H1 (cell line): ENCODE data around the gene ELMO1. TPM values are rescaled to one million over a fixed set of nuclear protein-coding genes. Genes with fewer than 3 reads are reported as not detected.

Source experiments
- CTCF ChIA-PET: fragments of 300-600 bp; sonication (Branson Sonifier 250); formaldehyde crosslinking; loops from one replicate; lab custom pipeline; 2021; ENCODE audit not compliant: partially characterized antibody; lab: Charles Lee
- POLR2A ChIA-PET: fragments of 300-600 bp; sonication (Branson Sonifier 250); formaldehyde crosslinking; loops from one replicate; lab custom pipeline; 2021; ENCODE audit warnings: inconsistent platforms; ENCODE audit not compliant: partially characterized antibody; lab: Charles Lee
- DNase-seq, 2 experiments: peaks; one replicate each; pipeline versions ENCODE4 v3.0.0 to v3.0.0-alpha.2; 2010 to 2022; ENCODE audit warnings: low spot score in 2 of 2, low read depth in 1 of 2, mixed read lengths in 1 of 2
- FAIRE-seq: peaks from 2 replicates; lab custom pipeline; 2011; peaks lifted over from hg19 to GRCh38; lab: Jason Lieb, UNC
- H2AFZ ChIP-seq: 2 replicates; pipeline ENCODE4 v1.8.1; 2012; ENCODE audit warnings: low read length, inconsistent platforms
- H2AK5ac ChIP-seq: 2 replicates; pipeline ENCODE4 v1.6.1; 2013; ENCODE audit warnings: low read depth, low read length
- H2BK120ac ChIP-seq: replicated peaks from 2 replicates; pipeline ENCODE3; 2013; ENCODE audit warnings: low read depth, low read length, inconsistent platforms
- H2BK12ac ChIP-seq: 2 replicates; pipeline ENCODE4 v1.6.1; 2013; ENCODE audit warnings: low read depth, low read length
- H2BK15ac ChIP-seq: 2 replicates; pipeline ENCODE4 v1.6.1; 2013; ENCODE audit warnings: low read length
- H2BK20ac ChIP-seq: 2 replicates; pipeline ENCODE4 v1.6.1; 2013; ENCODE audit warnings: low read length
- H2BK5ac ChIP-seq: 2 replicates; pipeline ENCODE4 v1.6.1; 2013; ENCODE audit warnings: low read depth, low read length
- H3K14ac ChIP-seq: 2 replicates; pipeline ENCODE4 v1.6.1; 2013; ENCODE audit warnings: inconsistent platforms; ENCODE audit not compliant: insufficient read length
- H3K18ac ChIP-seq: 2 replicates; pipeline ENCODE4 v1.6.1; 2013; ENCODE audit warnings: low read length; ENCODE audit errors: extremely low read depth
- H3K23ac ChIP-seq: 2 replicates; pipeline ENCODE4 v1.6.1; 2013; ENCODE audit warnings: inconsistent platforms; ENCODE audit not compliant: insufficient read length
- H3K23me2 ChIP-seq: 2 replicates; pipeline ENCODE4 v1.6.1; 2013; ENCODE audit warnings: low read depth, low read length
- H3K27ac ChIP-seq: 2 replicates; pipeline ENCODE4 v1.6.1; 2011; ENCODE audit warnings: low read depth, low read length, inconsistent platforms
- H3K27me3 ChIP-seq, 4 experiments: replicated peaks in 1 of 4; 1 replicate in 1 of 4; 2 replicates in 3 of 4; pipeline versions ENCODE4 v1.6.1 to v1.8.1; 2011 to 2013; ENCODE audit warnings: low read length in 3 of 4, mild to moderate bottlenecking in 3 of 4, inconsistent platforms in 2 of 4, mixed read lengths in 2 of 4, moderate library complexity in 1 of 4; ENCODE audit not compliant: control insufficient read depth in 3 of 4, insufficient read depth in 3 of 4; ENCODE audit errors: extremely low read depth in 1 of 4
- H3K36me3 ChIP-seq, 4 experiments: 2 replicates each; pipeline versions ENCODE4 v1.6.1 to v1.8.1; 2011 to 2013; ENCODE audit warnings: mild to moderate bottlenecking in 4 of 4, low read length in 3 of 4, moderate library complexity in 2 of 4, control low read depth in 1 of 4, inconsistent platforms in 1 of 4; ENCODE audit not compliant: insufficient read depth in 4 of 4, control insufficient read depth in 2 of 4
- H3K4ac ChIP-seq: replicated peaks from 2 replicates; pipeline ENCODE3; 2013; ENCODE audit warnings: low read length, low read depth, mixed read lengths, inconsistent platforms; ENCODE audit not compliant: insufficient read length
- H3K4me1 ChIP-seq, 4 experiments: replicated peaks in 1 of 4; 1 replicate in 1 of 4; 2 replicates in 3 of 4; pipeline versions ENCODE4 v1.6.1 to v1.8.1; 2011 to 2013; ENCODE audit warnings: low read length in 3 of 4, inconsistent platforms in 2 of 4, mixed read lengths in 1 of 4; ENCODE audit not compliant: insufficient read depth in 4 of 4, control insufficient read depth in 3 of 4
- H3K4me2 ChIP-seq, 2 experiments: 2 replicates each; pipeline versions ENCODE4 v1.6.1 to v1.8.1; 2011 to 2013; ENCODE audit warnings: low read depth in 2 of 2, low read length in 2 of 2, control low read depth in 1 of 2, inconsistent platforms in 1 of 2, mild to moderate bottlenecking in 1 of 2; ENCODE audit not compliant: insufficient read depth in 1 of 2
- H3K4me3 ChIP-seq, 4 experiments: fragments of 200-600, 300-600 bp in 1 of 4; sonication (generic), shearing (Covaris generic), sonication (Bioruptor Twin) in 1 of 4; 2 replicates each; pipeline versions ENCODE4 v1.5.1 to v1.8.1; 2011 to 2016; ENCODE audit warnings: low read length in 4 of 4, low read depth in 3 of 4, control low read depth in 2 of 4, inconsistent platforms in 2 of 4, mild to moderate bottlenecking in 2 of 4, mixed read lengths in 1 of 4, moderate library complexity in 1 of 4; ENCODE audit not compliant: insufficient read depth in 2 of 4; ENCODE audit errors: extremely low read depth in 1 of 4
- H3K56ac ChIP-seq: replicated peaks from 2 replicates; pipeline ENCODE3; 2013; ENCODE audit warnings: low read depth, mild to moderate bottlenecking, mixed read lengths, low read length, inconsistent platforms; ENCODE audit not compliant: insufficient read length
- H3K79me1 ChIP-seq: 2 replicates; pipeline ENCODE4 v1.6.1; 2013; ENCODE audit warnings: low read depth, low read length, control low read depth
- H3K79me2 ChIP-seq, 2 experiments: 2 replicates each; pipeline versions ENCODE4 v1.6.1 to v1.8.1; 2012 to 2013; ENCODE audit warnings: low read length in 2 of 2, mild to moderate bottlenecking in 2 of 2, inconsistent platforms in 1 of 2; ENCODE audit not compliant: insufficient read depth in 2 of 2, control insufficient read depth in 1 of 2
- H3K9ac ChIP-seq, 4 experiments: replicated peaks in 1 of 4; 1 replicate in 1 of 4; 2 replicates in 3 of 4; pipeline versions ENCODE4 v1.6.1 to v1.8.1; 2011 to 2013; ENCODE audit warnings: low read depth in 3 of 4, low read length in 3 of 4, control low read depth in 2 of 4, mild to moderate bottlenecking in 2 of 4, moderate library complexity in 2 of 4, inconsistent platforms in 1 of 4; ENCODE audit errors: extremely low read depth in 1 of 4
- H3K9me3 ChIP-seq, 2 experiments: 2 replicates each; pipeline versions ENCODE4 v1.6.1 to v1.8.1; 2012 to 2013; ENCODE audit warnings: mild to moderate bottlenecking in 2 of 2, moderate library complexity in 2 of 2, control low read depth in 1 of 2, inconsistent platforms in 1 of 2, low read depth in 1 of 2, low read length in 1 of 2, mixed read lengths in 1 of 2; ENCODE audit not compliant: insufficient read depth in 2 of 2
- H4K20me1 ChIP-seq, 2 experiments: replicated peaks in 1 of 2; 2 replicates each; pipeline versions ENCODE3 to v1.8.1; 2011 to 2013; ENCODE audit warnings: inconsistent platforms in 2 of 2, low read length in 2 of 2, mild to moderate bottlenecking in 1 of 2; ENCODE audit not compliant: insufficient read depth in 2 of 2, control insufficient read depth in 1 of 2
- H4K5ac ChIP-seq: 2 replicates; pipeline ENCODE4 v1.6.1; 2013; ENCODE audit warnings: low read length, low read depth, mixed read lengths, inconsistent platforms; ENCODE audit not compliant: insufficient read length
- H4K8ac ChIP-seq: 2 replicates; pipeline ENCODE4 v1.8.0; 2013; ENCODE audit warnings: mild to moderate bottlenecking, moderate library complexity, low read length, inconsistent platforms; ENCODE audit not compliant: insufficient read depth; ENCODE audit errors: extremely low read depth
- H4K91ac ChIP-seq: replicated peaks from 2 replicates; pipeline ENCODE3; 2013; ENCODE audit warnings: low read length, mixed read lengths, inconsistent platforms; ENCODE audit not compliant: insufficient read length
- ASH2L ChIP-seq: fragments of 200-600, 300-600 bp; sonication (generic); IDR thresholded peaks from one replicate; pipeline ENCODE4 v1.7.1; 2017; ENCODE audit warnings: low read length
- BRCA1 ChIP-seq: IDR thresholded peaks from 2 replicates; pipeline ENCODE4 v1.6.1; 2012; ENCODE audit warnings: low read depth, low read length, improper control_type of control experiment
- CTBP2 ChIP-seq: IDR thresholded peaks from 2 replicates; pipeline ENCODE4 v1.7.0; 2011; ENCODE audit warnings: borderline replicate concordance, mild to moderate bottlenecking, moderate library complexity, mixed read lengths, low read length; ENCODE audit not compliant: insufficient read depth, insufficient read length
- EP300 ChIP-seq, 2 experiments: IDR thresholded peaks; 1 replicate in 1 of 2; 2 replicates in 1 of 2; pipeline ENCODE4 v1.6.1; 2011 to 2012; ENCODE audit warnings: low read depth in 2 of 2, low read length in 2 of 2, mild to moderate bottlenecking in 2 of 2, borderline replicate concordance in 1 of 2, inconsistent platforms in 1 of 2, moderate library complexity in 1 of 2
- HDAC2 ChIP-seq, 2 experiments: fragments of 300-600 bp in 1 of 2; sonication (generic) in 1 of 2; IDR thresholded peaks; 2 replicates each; pipeline ENCODE4 v1.6.1; 2011 to 2012; ENCODE audit warnings: low read depth in 2 of 2, low read length in 2 of 2, mild to moderate bottlenecking in 2 of 2, moderate library complexity in 2 of 2, borderline replicate concordance in 1 of 2, inconsistent platforms in 1 of 2
- MAX ChIP-seq: IDR thresholded peaks from 2 replicates; pipeline ENCODE4 v1.6.1; 2012; ENCODE audit warnings: inconsistent platforms
- RAD21 ChIP-seq, 2 experiments: IDR thresholded peaks in 1 of 2; conservative IDR thresholded peaks in 1 of 2; 2 replicates each; pipeline ENCODE4 v1.6.1; 2011; ENCODE audit warnings: low read depth in 2 of 2, low read length in 2 of 2, improper control_type of control experiment in 1 of 2, inconsistent platforms in 1 of 2, mild to moderate bottlenecking in 1 of 2, moderate library complexity in 1 of 2
- RFX5 ChIP-seq: IDR thresholded peaks from 2 replicates; pipeline ENCODE4 v1.6.1; 2011; ENCODE audit warnings: low read depth, low read length, improper control_type of control experiment, borderline replicate concordance
- SIN3A ChIP-seq, 2 experiments: IDR thresholded peaks in 1 of 2; conservative IDR thresholded peaks in 1 of 2; 2 replicates each; pipeline ENCODE4 v1.6.1; 2011 to 2012; ENCODE audit warnings: low read length in 2 of 2, improper control_type of control experiment in 1 of 2, low read depth in 1 of 2, mild to moderate bottlenecking in 1 of 2
- TCF12 ChIP-seq: IDR thresholded peaks from 2 replicates; pipeline ENCODE4 v1.6.1; 2011; ENCODE audit warnings: low read depth, mild to moderate bottlenecking, low read length
- USF2 ChIP-seq: IDR thresholded peaks from 2 replicates; pipeline ENCODE4 v1.6.1; 2011; ENCODE audit warnings: low read length, improper control_type of control experiment
- YY1 ChIP-seq: IDR thresholded peaks from 2 replicates; pipeline ENCODE4 v1.6.1; 2011; ENCODE audit warnings: low read depth, mild to moderate bottlenecking, low read length
- WGBS, 2 experiments: shearing (Covaris generic) in 1 of 2; methylation state at CpG; one replicate each; pipeline versions ENCODE4 v1.1.6 to v1.1.7; 2013 to 2015; ENCODE audit warnings: low lambda C conversion rate in 2 of 2, mixed read lengths in 2 of 2, inconsistent platforms in 1 of 2, low coverage in 1 of 2, missing lambda C conversion rate in 1 of 2; ENCODE audit not compliant: insufficient replicate concordance in 2 of 2, insufficient coverage in 1 of 2, insufficient read length in 1 of 2; ENCODE audit errors: extremely low coverage in 1 of 2, missing lambda C conversion rate in 1 of 2; 5-methylcytosine and 5-hydroxymethylcytosine counted together
- polyA plus RNA-seq, 7 experiments: library from polyadenylated mRNA; depleted of rRNA in 3 of 7; stranded (reverse) in 5 of 7; unstranded in 2 of 7; fragments of >200 nt in 5 of 7; fragments of 200-250 nt in 2 of 7; gene quantifications; 1 replicate in 5 of 7; 2 replicates in 1 of 7; 4 replicates in 1 of 7; pipeline versions ENCODE4 v1.2.1 to v1.2.3, GENCODE V29; 2011 to 2013; ENCODE audit warnings: missing spikeins in 2 of 7, mixed read lengths in 2 of 7
- total RNA-seq: library from RNA; stranded (reverse); fragmentation: NEBNext Ultra II Directional; extraction: Animal tissue kit (Norgen Biotek cat#: 25700); gene quantifications from 2 replicates; pipeline ENCODE4 v1.2.1, GENCODE V29; 2021

The ELMO1 gene
- total and polyA plus RNA-seq, 2 of the 8 experiments (the other 6 are each of a cell fraction or from before 2014, with no cell fraction given): 18.4 to 21.0 TPM

- POLR2A ChIA-PET: no interaction called here
- Histone ChIP-seq H3K23ac (no peak overlapping the region), H2BK5ac (no peak overlapping the region), H4K8ac (no peak overlapping the region), H2BK15ac (no peak overlapping the region), H2AK5ac (no peak overlapping the region), H3K14ac (no peak overlapping the region), H2BK20ac (no peak overlapping the region), H4K20me1 (no peaks in the 10 kb centered on the region), H3K36me3 (no peaks in the 10 kb centered on the region), H4K91ac (no peak overlapping the region), H3K4me2 (no peak overlapping the region), H3K4ac (no peak overlapping the region), H4K5ac (no peak overlapping the region), H3K27ac (no peak overlapping the region), H3K4me3 (no peak overlapping the region), H3K27me3 (no peaks in the 10 kb centered on the region), H3K56ac (no peak overlapping the region), H3K9me3 (no peaks in the 10 kb centered on the region), H3K23me2 (no peaks in the 10 kb centered on the region), H2AFZ (no peak overlapping the region), H2BK12ac (no peak overlapping the region), H3K9ac (no peak overlapping the region), H2BK120ac (no peak overlapping the region), H3K4me1 (no peaks in the 10 kb centered on the region), H3K18ac (no peak overlapping the region), H3K79me2 (no peaks in the 10 kb centered on the region), H3K79me1 (no peaks in the 10 kb centered on the region)
- DNase-seq (no peak), FAIRE-seq (no peak)
- WGBS, 2 experiments: 91% methylated on average over 5 of the region's 5 CpGs; no CpG with 5 or more reads in 1 of the 2 experiments
- CTCF ChIA-PET: interaction anchor here (1.3 to 2.5 kb wide), 3 partner anchors 14 to 470 kb away, joined by 3 to 11 read pairs (median 6); no protein-coding TSS in a partner anchor
- TF ChIP-seq MAX: no peak
- TF ChIP-seq TCF12: no peak
- TF ChIP-seq YY1: no peak
- TF ChIP-seq CTBP2: no peak
- TF ChIP-seq HDAC2 (IDR thresholded peaks at IDR 0.05; ENCODE audit: borderline replicate concordance in 1 of 2, low read depth in 2 of 2, low read length in 2 of 2): no peak
- TF ChIP-seq SIN3A (conservative IDR thresholded peaks at IDR 0.05 in 1 of 2, IDR thresholded peaks at IDR 0.05 in 1 of 2; ENCODE audit: low read depth in 1 of 2, low read length in 2 of 2): no peak
- no peak for TF ChIP-seq RAD21 (IDR thresholded peaks at IDR 0.05 in 1 of 2, conservative IDR thresholded peaks at IDR 0.05 in 1 of 2; ENCODE audit: low read depth in 2 of 2, low read length in 2 of 2)
- no peak for TF ChIP-seq ASH2L
- TF ChIP-seq RFX5: no peak
- TF ChIP-seq BRCA1: no peak
- no peak for TF ChIP-seq USF2
- TF ChIP-seq EP300 (IDR thresholded peaks at IDR 0.05; ENCODE audit: borderline replicate concordance in 1 of 2, low read depth in 2 of 2, low read length in 2 of 2): no peak
Measured at GRCh38 chr7:36911788-36912187, 536.9 kb downstream of the ELMO1 start.
